ENCODE measurements around the gene APPL1. TPM values are rescaled to one million over a fixed set of nuclear protein-coding genes. Genes with fewer than 3 reads are reported as not detected.

APPL1 gene
- total and polyA plus RNA-seq, 2 of the 13 experiments (the other 11 are each of a cell fraction or from before 2014, with no cell fraction given): 14.3 to 29.0 TPM

DNA sequence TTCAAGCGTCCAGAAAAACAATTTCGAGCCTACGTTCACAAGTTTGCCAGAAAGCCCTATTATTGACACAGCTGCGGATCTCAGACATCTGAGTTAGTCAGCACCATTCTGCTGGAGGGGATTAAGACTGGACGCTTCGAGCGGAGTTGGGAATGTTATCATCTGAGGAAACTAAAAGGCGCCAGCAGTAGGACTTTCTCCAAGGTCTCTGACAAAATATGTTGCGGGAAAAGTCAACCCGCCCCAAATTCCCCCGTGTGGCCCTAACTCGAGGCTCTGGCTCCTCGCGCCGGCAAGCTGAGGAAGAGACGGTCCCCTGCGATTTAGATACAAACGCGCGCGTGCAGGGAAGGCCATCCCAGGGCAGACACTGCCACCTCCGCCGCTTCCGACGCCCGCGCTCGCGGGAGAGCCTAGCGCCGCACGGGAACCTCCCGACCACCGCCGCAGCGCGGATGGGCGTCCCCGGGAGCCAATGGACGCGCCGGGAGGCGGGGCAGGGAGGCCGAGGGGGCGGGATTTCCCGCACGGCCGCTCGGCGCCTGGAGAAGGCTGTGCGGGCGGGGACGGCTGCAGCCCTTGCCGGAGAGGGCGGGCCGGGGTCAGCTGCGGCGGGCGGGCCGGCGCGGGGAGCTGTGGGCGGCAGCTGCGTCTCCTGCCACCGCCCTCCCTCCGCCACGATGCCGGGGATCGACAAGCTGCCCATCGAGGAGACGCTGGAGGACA is at the start of gene APPL1 (continued):
- TF ChIP-seq, protein P1, sequence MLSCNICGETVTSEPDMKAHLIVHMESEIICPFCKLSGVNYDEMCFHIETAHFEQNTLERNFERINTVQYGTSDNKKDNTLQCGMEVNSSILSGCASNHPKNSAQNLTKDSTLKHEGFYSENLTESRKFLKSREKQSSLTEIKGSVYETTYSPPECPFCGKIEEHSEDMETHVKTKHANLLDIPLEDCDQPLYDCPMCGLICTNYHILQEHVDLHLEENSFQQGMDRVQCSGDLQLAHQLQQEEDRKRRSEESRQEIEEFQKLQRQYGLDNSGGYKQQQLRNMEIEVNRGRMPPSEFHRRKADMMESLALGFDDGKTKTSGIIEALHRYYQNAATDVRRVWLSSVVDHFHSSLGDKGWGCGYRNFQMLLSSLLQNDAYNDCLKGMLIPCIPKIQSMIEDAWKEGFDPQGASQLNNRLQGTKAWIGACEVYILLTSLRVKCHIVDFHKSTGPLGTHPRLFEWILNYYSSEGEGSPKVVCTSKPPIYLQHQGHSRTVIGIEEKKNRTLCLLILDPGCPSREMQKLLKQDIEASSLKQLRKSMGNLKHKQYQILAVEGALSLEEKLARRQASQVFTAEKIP (CRISPR knock-in tag; IDR thresholded peaks at IDR 0.05; ENCODE audit: borderline replicate concordance): no peak
- TF ChIP-seq HNRNPL (IDR thresholded peaks at IDR 0.05; ENCODE audit: low read depth, low read length) (no peak), TAF1 (CRISPR knock-in tag; IDR thresholded peaks at IDR 0.05) (peak; percentile 75), ZBTB42 (CRISPR knock-in tag; IDR thresholded peaks at IDR 0.05) (no peak), ZNF790 (CRISPR knock-in tag; IDR thresholded peaks at IDR 0.05; ENCODE audit: borderline replicate concordance) (no peak), KLF16 (CRISPR knock-in tag; IDR thresholded peaks at IDR 0.05) (peak in 1 of 2 experiments; percentile 74; a peak in 1 of 4 replicates), CENPT (CRISPR knock-in tag; IDR thresholded peaks at IDR 0.05; ENCODE audit: low read depth) (0 out of 2 replicates have a peak, but pooled peaks have one; percentile 39), NFE2L1 (CRISPR knock-in tag; IDR thresholded peaks at IDR 0.05; ENCODE audit: borderline replicate concordance) (no peak), ZMYM3 (CRISPR knock-in tag; IDR thresholded peaks at IDR 0.05) (no peak; the same call in 1 of the 2 replicates), ZNF672 (CRISPR knock-in tag; IDR thresholded peaks at IDR 0.05) (no peak), AKAP8 (CRISPR knock-in tag; IDR thresholded peaks at IDR 0.05) (peak; percentile 23; the same call in 1 of the 2 replicates)
- TF ChIP-seq, protein P2, sequence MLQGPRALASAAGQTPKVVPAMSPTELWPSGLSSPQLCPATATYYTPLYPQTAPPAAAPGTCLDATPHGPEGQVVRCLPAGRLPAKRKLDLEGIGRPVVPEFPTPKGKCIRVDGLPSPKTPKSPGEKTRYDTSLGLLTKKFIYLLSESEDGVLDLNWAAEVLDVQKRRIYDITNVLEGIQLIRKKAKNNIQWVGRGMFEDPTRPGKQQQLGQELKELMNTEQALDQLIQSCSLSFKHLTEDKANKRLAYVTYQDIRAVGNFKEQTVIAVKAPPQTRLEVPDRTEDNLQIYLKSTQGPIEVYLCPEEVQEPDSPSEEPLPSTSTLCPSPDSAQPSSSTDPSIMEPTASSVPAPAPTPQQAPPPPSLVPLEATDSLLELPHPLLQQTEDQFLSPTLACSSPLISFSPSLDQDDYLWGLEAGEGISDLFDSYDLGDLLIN (CRISPR knock-in tag; IDR thresholded peaks at IDR 0.05; ENCODE audit: borderline replicate concordance): no peak
- TF ChIP-seq, protein P3, sequence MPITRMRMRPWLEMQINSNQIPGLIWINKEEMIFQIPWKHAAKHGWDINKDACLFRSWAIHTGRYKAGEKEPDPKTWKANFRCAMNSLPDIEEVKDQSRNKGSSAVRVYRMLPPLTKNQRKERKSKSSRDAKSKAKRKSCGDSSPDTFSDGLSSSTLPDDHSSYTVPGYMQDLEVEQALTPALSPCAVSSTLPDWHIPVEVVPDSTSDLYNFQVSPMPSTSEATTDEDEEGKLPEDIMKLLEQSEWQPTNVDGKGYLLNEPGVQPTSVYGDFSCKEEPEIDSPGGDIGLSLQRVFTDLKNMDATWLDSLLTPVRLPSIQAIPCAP (CRISPR knock-in tag; IDR thresholded peaks at IDR 0.05; ENCODE audit: low read depth): no peak; the same call in 1 of the 2 replicates
- TF ChIP-seq, protein P4, sequence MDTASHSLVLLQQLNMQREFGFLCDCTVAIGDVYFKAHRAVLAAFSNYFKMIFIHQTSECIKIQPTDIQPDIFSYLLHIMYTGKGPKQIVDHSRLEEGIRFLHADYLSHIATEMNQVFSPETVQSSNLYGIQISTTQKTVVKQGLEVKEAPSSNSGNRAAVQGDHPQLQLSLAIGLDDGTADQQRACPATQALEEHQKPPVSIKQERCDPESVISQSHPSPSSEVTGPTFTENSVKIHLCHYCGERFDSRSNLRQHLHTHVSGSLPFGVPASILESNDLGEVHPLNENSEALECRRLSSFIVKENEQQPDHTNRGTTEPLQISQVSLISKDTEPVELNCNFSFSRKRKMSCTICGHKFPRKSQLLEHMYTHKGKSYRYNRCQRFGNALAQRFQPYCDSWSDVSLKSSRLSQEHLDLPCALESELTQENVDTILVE (CRISPR knock-in tag; IDR thresholded peaks at IDR 0.05): peak; percentile 48; the same call in 1 of the 2 replicates
- TF ChIP-seq, protein P5, sequence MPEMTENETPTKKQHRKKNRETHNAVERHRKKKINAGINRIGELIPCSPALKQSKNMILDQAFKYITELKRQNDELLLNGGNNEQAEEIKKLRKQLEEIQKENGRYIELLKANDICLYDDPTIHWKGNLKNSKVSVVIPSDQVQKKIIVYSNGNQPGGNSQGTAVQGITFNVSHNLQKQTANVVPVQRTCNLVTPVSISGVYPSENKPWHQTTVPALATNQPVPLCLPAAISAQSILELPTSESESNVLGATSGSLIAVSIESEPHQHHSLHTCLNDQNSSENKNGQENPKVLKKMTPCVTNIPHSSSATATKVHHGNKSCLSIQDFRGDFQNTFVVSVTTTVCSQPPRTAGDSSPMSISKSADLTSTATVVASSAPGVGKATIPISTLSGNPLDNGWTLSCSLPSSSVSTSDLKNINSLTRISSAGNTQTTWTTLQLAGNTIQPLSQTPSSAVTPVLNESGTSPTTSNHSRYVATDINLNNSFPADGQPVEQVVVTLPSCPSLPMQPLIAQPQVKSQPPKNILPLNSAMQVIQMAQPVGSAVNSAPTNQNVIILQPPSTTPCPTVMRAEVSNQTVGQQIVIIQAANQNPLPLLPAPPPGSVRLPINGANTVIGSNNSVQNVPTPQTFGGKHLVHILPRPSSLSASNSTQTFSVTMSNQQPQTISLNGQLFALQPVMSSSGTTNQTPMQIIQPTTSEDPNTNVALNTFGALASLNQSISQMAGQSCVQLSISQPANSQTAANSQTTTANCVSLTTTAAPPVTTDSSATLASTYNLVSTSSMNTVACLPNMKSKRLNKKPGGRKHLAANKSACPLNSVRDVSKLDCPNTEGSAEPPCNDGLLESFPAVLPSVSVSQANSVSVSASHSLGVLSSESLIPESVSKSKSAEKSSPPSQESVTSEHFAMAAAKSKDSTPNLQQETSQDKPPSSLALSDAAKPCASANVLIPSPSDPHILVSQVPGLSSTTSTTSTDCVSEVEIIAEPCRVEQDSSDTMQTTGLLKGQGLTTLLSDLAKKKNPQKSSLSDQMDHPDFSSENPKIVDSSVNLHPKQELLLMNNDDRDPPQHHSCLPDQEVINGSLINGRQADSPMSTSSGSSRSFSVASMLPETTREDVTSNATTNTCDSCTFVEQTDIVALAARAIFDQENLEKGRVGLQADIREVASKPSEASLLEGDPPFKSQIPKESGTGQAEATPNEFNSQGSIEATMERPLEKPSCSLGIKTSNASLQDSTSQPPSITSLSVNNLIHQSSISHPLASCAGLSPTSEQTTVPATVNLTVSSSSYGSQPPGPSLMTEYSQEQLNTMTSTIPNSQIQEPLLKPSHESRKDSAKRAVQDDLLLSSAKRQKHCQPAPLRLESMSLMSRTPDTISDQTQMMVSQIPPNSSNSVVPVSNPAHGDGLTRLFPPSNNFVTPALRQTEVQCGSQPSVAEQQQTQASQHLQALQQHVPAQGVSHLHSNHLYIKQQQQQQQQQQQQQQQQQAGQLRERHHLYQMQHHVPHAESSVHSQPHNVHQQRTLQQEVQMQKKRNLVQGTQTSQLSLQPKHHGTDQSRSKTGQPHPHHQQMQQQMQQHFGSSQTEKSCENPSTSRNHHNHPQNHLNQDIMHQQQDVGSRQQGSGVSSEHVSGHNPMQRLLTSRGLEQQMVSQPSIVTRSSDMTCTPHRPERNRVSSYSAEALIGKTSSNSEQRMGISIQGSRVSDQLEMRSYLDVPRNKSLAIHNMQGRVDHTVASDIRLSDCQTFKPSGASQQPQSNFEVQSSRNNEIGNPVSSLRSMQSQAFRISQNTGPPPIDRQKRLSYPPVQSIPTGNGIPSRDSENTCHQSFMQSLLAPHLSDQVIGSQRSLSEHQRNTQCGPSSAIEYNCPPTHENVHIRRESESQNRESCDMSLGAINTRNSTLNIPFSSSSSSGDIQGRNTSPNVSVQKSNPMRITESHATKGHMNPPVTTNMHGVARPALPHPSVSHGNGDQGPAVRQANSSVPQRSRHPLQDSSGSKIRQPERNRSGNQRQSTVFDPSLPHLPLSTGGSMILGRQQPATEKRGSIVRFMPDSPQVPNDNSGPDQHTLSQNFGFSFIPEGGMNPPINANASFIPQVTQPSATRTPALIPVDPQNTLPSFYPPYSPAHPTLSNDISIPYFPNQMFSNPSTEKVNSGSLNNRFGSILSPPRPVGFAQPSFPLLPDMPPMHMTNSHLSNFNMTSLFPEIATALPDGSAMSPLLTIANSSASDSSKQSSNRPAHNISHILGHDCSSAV (CRISPR knock-in tag; IDR thresholded peaks at IDR 0.05; ENCODE audit: borderline replicate concordance): 0 out of 2 replicates have a peak, but pooled peaks have one; percentile 31

Measured in HepG2 (cell line).